ENCODE data around the gene RPL28.
"Not testable (repeated sequence)": the region's sequence is repeated elsewhere in the genome, so short reads cannot be mapped to it uniquely, and the experiment has no call there.

RPL28 gene

DNA sequence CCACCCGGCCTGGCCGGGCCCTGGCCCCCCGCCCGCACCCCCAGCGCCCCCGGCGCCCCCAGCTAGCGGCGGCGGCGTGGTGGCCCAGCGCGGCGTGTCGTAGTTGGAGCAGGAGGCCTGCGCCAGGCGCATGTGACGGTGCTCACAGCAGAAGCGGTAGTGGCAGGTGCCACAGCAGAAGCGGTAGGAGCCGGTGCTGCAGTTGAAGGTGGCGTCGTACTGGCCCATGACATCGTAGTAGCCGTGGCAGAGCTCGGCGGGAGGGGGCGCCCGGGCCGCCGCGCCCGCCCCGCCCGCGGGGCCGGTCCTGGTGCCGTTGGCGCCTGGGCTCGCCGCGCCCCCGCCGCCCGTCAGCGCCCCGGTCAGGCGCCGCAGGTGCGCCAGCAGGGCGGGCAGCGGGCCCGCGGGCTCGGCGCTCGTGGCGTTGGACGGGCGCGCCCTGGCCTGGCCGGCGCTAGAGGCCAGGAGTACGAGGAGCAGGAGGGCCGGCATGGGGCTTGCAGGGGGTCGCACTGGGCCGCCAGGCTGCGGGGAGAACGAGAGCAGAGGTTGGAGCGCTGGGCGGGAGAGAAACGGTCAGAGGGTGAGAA, 56.7 kb downstream of the RPL28 start:
- no peak for DNase-seq
- in situ Hi-C loops (cut with MboI; ENCODE audit: low pct_unique_long_range_greater_than_20kb, low sequenced_read_pairs): no loop called here

DNA sequence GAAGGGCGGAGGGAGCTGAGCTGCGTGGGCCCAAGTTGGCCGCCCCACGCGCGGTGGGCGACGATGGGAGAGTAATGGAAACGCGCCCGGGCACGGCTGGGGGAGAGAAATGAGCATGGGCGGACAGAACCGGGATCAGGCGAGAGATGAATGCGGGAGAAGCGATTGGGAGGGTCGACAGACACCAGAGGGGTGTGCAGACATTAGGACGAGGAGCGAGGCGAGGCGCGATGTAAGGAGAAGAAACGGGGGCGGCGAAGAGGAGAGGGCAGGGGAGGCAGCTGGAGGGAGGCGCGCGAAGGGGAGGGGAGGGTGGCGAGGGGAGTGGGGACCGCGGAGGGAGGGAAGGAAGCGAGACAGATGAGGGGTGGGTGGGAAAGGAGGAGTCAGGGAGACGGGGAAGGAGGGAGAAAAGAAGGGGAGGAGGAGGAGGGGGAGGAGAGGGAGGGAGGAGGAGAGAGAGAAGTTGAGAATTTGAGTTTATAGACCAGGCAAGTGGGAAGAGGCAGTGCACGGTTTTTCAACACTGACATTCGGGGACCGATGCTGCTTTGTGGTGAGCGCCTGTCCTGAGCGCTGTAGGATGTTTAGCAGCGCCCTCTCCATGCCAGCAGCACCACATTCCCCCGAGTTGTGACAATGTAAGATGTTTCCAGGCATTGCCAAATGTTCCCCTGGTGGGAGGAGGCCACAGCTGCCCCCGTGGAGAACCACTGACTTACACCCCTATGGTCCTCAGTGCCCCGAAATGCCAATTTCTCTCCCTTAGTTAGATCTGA, 57.5 kb downstream of the RPL28 start, which contains the start of gene SHISA7:
Gene SHISA7 (minus strand): TSS at position 256 of the 779 bp plus-strand sequence. CDS start 437 bp downstream, outside the sequence.
- DNase-seq: no peak
- in situ Hi-C loops (cut with MboI; ENCODE audit: low pct_unique_long_range_greater_than_20kb, low sequenced_read_pairs): no loop called here

GRCh38 chr19:55443824-55444480, 58.2 kb downstream of the RPL28 start:
- no peak for DNase-seq
- in situ Hi-C loops (cut with MboI; ENCODE audit: low pct_unique_long_range_greater_than_20kb, low sequenced_read_pairs): no loop called here

DNA sequence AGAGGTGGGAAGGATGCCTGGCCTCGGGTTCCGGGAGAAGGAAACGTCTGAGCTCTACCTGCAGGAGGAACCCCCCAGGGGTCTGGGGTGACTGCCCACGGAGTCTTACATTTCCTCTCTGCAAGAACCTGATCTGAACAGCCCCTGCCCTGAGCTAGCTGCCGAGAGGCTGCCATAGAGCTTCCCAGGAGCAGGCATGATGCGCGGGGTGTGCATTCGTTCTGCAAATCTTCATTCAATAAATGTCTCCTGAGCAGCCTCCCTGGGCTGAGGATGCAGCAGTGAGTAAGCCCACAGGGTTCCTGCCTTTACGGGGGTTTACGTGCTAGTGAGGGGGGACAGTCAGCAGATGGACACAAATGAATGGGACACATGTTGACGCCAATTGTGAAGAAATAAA, 58.9 kb downstream of the RPL28 start:
- in situ Hi-C loops (cut with MboI; ENCODE audit: low pct_unique_long_range_greater_than_20kb, low sequenced_read_pairs): no loop called here
- DNase-seq: no peak

DNA sequence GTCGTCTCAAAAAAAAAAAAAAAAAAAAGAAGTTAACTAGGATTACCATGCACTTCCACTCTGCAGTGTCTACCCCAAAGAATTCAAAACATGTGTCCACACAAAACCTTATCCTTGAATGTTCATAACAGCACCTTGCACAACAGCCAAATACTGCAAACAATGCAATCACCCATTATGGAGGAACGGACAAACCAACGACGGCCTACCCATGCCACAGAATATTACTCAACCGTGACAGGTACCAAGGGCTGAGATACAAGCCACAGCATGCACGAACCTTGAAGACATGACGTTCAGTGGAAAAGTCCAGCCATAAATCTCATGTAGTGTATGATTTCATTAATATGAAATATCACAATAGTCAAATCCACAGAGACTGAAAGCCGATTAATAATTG, 60.3 kb downstream of the RPL28 start:
- no peak for DNase-seq
- in situ Hi-C loops (cut with MboI; ENCODE audit: low pct_unique_long_range_greater_than_20kb, low sequenced_read_pairs): no loop called here

GRCh38 chr19:55447421-55448174, 61.9 kb downstream of the RPL28 start:
- DNase-seq: peak; percentile 58

DNA sequence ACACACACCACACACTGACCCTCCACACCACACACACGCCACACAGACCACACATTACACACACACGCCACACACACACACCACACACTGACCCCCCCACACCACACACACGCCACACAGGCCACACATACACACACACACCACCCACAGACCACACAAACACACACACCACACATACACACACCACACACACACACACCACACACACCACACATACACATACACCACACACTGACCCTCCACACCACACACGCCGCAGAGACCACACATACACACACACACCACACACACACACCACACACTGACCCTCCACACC, 62.4 kb downstream of the RPL28 start:
- DNase-seq; in situ Hi-C loops (cut with MboI; ENCODE audit: low pct_unique_long_range_greater_than_20kb, low sequenced_read_pairs): not testable (repeated sequence)

More at GRCh38 chr19:55447421-55448174, 61.9 kb downstream of the RPL28 start:
- in situ Hi-C loops (cut with MboI; ENCODE audit: low pct_unique_long_range_greater_than_20kb, low sequenced_read_pairs): no loop called here

GRCh38 chr19:55449469-55449868, 63.7 kb downstream of the RPL28 start:
- DNase-seq: no peak
- in situ Hi-C loops (cut with MboI; ENCODE audit: low pct_unique_long_range_greater_than_20kb, low sequenced_read_pairs): no loop called here

GRCh38 chr19:55451163-55451964, 65.6 kb downstream of the RPL28 start:
- in situ Hi-C loops (cut with MboI; ENCODE audit: low pct_unique_long_range_greater_than_20kb, low sequenced_read_pairs): no loop called here
- DNase-seq: no peak

GRCh38 chr19:55451965-55452748, 66.4 kb downstream of the RPL28 start:
- no peak for DNase-seq
- in situ Hi-C loops (cut with MboI; ENCODE audit: low pct_unique_long_range_greater_than_20kb, low sequenced_read_pairs): no loop called here

Data from KBM-7 (cell line).